ENCODE results near the gene COL23A1. TPM values are rescaled to one million over a fixed set of nuclear protein-coding genes. Genes with fewer than 3 reads are reported as not detected.

Gene COL23A1
- total and polyA plus RNA-seq, 2 of the 8 experiments (the other 6 are each of a cell fraction or from before 2014, with no cell fraction given): 3.1 to 4.7 TPM

- FAIRE-seq (no peak), DNase-seq (ENCODE audit: low read depth in 1 of 2, low spot score in 2 of 2) (no peak)
- H3K14ac ChIP-seq (ENCODE audit: insufficient read length): no peak overlapping the region
- H2BK5ac ChIP-seq (ENCODE audit: low read depth, low read length): no peak overlapping the region
- no peak overlapping the region for H2AFZ ChIP-seq (ENCODE audit: low read length)
- no peak overlapping the region for H3K4me3 ChIP-seq (ENCODE audit: extremely low read depth in 1 of 4, insufficient read depth in 2 of 4, low read depth in 3 of 4, low read length in 4 of 4)
- H3K18ac ChIP-seq (ENCODE audit: extremely low read depth, low read length): no peak overlapping the region
- whole genome bisulfite sequencing, 2 experiments (ENCODE audit: extremely low coverage in 1 of 2, insufficient coverage in 1 of 2, insufficient read length in 1 of 2, insufficient replicate concordance in 2 of 2, low coverage in 1 of 2, low lambda C conversion rate in 2 of 2, missing lambda C conversion rate in 1 of 2): 94% methylated on average over 10 of the region's 10 CpGs; no CpG with 5 or more reads in 1 of the 2 experiments
- no peaks in the 10 kb centered on the region for H4K20me1 ChIP-seq (replicated peaks in 1 of 2; ENCODE audit: control insufficient read depth in 1 of 2, insufficient read depth in 2 of 2, low read length in 2 of 2)
- ChIA-PET CTCF (ENCODE audit: partially characterized antibody) (interaction anchor here (0.8 to 1.9 kb wide), 5 partner anchors 11 to 222 kb away, joined by 3 to 4 read pairs (median 3); partner anchors contain the start of gene COL23A1), POLR2A (ENCODE audit: partially characterized antibody) (no interaction called here)
- H3K23me2 ChIP-seq (ENCODE audit: low read depth, low read length): no peaks in the 10 kb centered on the region
- no peak overlapping the region for H2BK15ac ChIP-seq (ENCODE audit: low read length)
- H2BK20ac ChIP-seq (ENCODE audit: low read length): no peak overlapping the region
- H3K27ac ChIP-seq (ENCODE audit: low read depth, low read length): no peak overlapping the region
- 0 out of 2 replicates have a peak overlapping the region, but pooled peaks have one; percentile 71 for H4K8ac ChIP-seq (ENCODE audit: extremely low read depth, insufficient read depth, low read length)
- H3K4me2 ChIP-seq (ENCODE audit: insufficient read depth in 1 of 2, low read depth in 2 of 2, low read length in 2 of 2): no peak overlapping the region
- H3K56ac ChIP-seq (replicated peaks; ENCODE audit: insufficient read length, low read depth, low read length): no peak overlapping the region
- no peak overlapping the region for H2BK12ac ChIP-seq (ENCODE audit: low read depth, low read length)
- no peaks in the 10 kb centered on the region for H3K79me2 ChIP-seq (ENCODE audit: control insufficient read depth in 1 of 2, insufficient read depth in 2 of 2, low read length in 2 of 2)
- no peaks in the 10 kb centered on the region for H3K27me3 ChIP-seq (replicated peaks in 1 of 4; ENCODE audit: control insufficient read depth in 3 of 4, extremely low read depth in 1 of 4, insufficient read depth in 3 of 4, low read length in 3 of 4)
- H2AK5ac ChIP-seq (ENCODE audit: low read depth, low read length): no peak overlapping the region
- no peak overlapping the region for H2BK120ac ChIP-seq (replicated peaks; ENCODE audit: low read depth, low read length)
- H3K23ac ChIP-seq (ENCODE audit: insufficient read length): no peak overlapping the region
- H3K4me1 ChIP-seq (replicated peaks in 1 of 4; ENCODE audit: control insufficient read depth in 3 of 4, insufficient read depth in 4 of 4, low read length in 3 of 4): peaks cover 0 to 7% (median 5%) of the 10 kb centered on the region in 4 experiments; a peak in 4 of 7 replicates
- H4K91ac ChIP-seq (replicated peaks; ENCODE audit: insufficient read length, low read length): no peak overlapping the region
- H3K9me3 ChIP-seq (ENCODE audit: insufficient read depth in 2 of 2, low read depth in 1 of 2, low read length in 1 of 2): peaks cover 15 to 17% of the 10 kb centered on the region in 2 experiments
- no peaks in the 10 kb centered on the region for H3K36me3 ChIP-seq (ENCODE audit: control insufficient read depth in 2 of 4, insufficient read depth in 4 of 4, low read length in 3 of 4)
- H3K4ac ChIP-seq (replicated peaks; ENCODE audit: insufficient read length, low read depth, low read length): no peak overlapping the region
- H3K9ac ChIP-seq (replicated peaks in 1 of 4; ENCODE audit: extremely low read depth in 1 of 4, low read depth in 3 of 4, low read length in 3 of 4): no peak overlapping the region
- no peak overlapping the region for H4K5ac ChIP-seq (ENCODE audit: insufficient read length, low read depth, low read length)
- peaks cover 4% of the 10 kb centered on the region; the same call in 1 of the 2 replicates for H3K79me1 ChIP-seq (ENCODE audit: low read depth, low read length)
- no peak for TF ChIP-seq BRCA1 (IDR thresholded peaks at IDR 0.05; ENCODE audit: low read depth, low read length)
- no peak for TF ChIP-seq RAD21 (IDR thresholded peaks at IDR 0.05 in 1 of 2, conservative IDR thresholded peaks at IDR 0.05 in 1 of 2; ENCODE audit: low read depth in 2 of 2, low read length in 2 of 2)
Observed at GRCh38 chr5:178368274-178368673, 221.9 kb downstream of the COL23A1 start.

Data from H1 (cell line).